Osteoblast (primary cell): ENCODE measurements around the gene DYSF. TPM values are rescaled to one million over a fixed set of nuclear protein-coding genes. Genes with fewer than 3 reads are reported as not detected.

Source experiments
- DNase-seq: peaks from one replicate; pipeline ENCODE4 v3.0.0; 2011; ENCODE audit warnings: low spot score, mixed read lengths; ENCODE audit not compliant: insufficient read length; ENCODE audit errors: missing footprints
- H2AFZ ChIP-seq: 2 replicates; pipeline ENCODE4 v1.6.0; 2011; ENCODE audit warnings: mild to moderate bottlenecking, low read length
- H3K27ac ChIP-seq: 2 replicates; pipeline ENCODE4 v1.5.1; 2011; ENCODE audit warnings: mild to moderate bottlenecking, low read depth, low read length, moderate library complexity
- H3K27me3 ChIP-seq: 2 replicates; pipeline ENCODE4 v1.6.0; 2012; ENCODE audit warnings: mild to moderate bottlenecking, control low read depth, inconsistent platforms, low read length, moderate library complexity; ENCODE audit not compliant: insufficient read depth
- H3K36me3 ChIP-seq: 2 replicates; pipeline ENCODE4 v1.5.1; 2011; ENCODE audit warnings: mild to moderate bottlenecking, low read length, control low read depth, moderate library complexity; ENCODE audit not compliant: insufficient read depth
- H3K4me1 ChIP-seq: 2 replicates; pipeline ENCODE4 v1.5.1; 2011; ENCODE audit warnings: mild to moderate bottlenecking, low read length, control low read depth, moderate library complexity; ENCODE audit not compliant: insufficient read depth
- H3K4me2 ChIP-seq: 2 replicates; pipeline ENCODE4 v1.6.0; 2011; ENCODE audit warnings: mild to moderate bottlenecking, low read length; ENCODE audit not compliant: insufficient read depth
- H3K4me3 ChIP-seq: fragments of 200-600 bp; sonication (generic); 3 replicates; pipeline ENCODE4 v1.5.1; 2012; ENCODE audit warnings: mild to moderate bottlenecking, low read length, inconsistent platforms; ENCODE audit not compliant: insufficient read depth
- H3K79me2 ChIP-seq: 2 replicates; pipeline ENCODE4 v1.6.0; 2012; ENCODE audit warnings: mild to moderate bottlenecking, low read length, control low read depth, inconsistent platforms; ENCODE audit not compliant: insufficient read depth
- H3K9me3 ChIP-seq: 2 replicates; pipeline ENCODE4 v1.5.1; 2011; ENCODE audit warnings: low read depth, low read length, control low read depth
- H4K20me1 ChIP-seq: 2 replicates; pipeline ENCODE4 v1.6.0; 2012; ENCODE audit warnings: mild to moderate bottlenecking, low read length, control low read depth; ENCODE audit not compliant: insufficient read depth
- CTCF ChIP-seq: IDR thresholded peaks from 2 replicates; pipeline ENCODE4 v1.5.1; 2011; ENCODE audit warnings: mild to moderate bottlenecking, low read depth, low read length, moderate library complexity; ENCODE audit errors: extremely low read depth
- total RNA-seq: library from RNA; depleted of rRNA; stranded (reverse); fragments of >200 nt; gene quantifications from 2 replicates; pipeline ENCODE4 v1.2.3, GENCODE V29; 2012

DYSF gene
- total RNA-seq, 1 donor, result 4.3 TPM

GRCh38 chr2:71468279-71469015, 15.1 kb downstream of the DYSF start:
- H4K20me1 ChIP-seq, result no peaks in the 10 kb centered on the region
- no peak overlapping the region for H3K4me3 ChIP-seq
- no peak overlapping the region for H2AFZ ChIP-seq
- H3K79me2 ChIP-seq, result no peaks in the 10 kb centered on the region
- peaks cover 10% of the 10 kb centered on the region for H3K4me1 ChIP-seq
- H3K27me3 ChIP-seq, result peaks cover 47% of the 10 kb centered on the region
- H3K27ac ChIP-seq, result no peak overlapping the region
- no peak overlapping the region for H3K4me2 ChIP-seq
- DNase-seq, result no peak
- no peak for TF ChIP-seq CTCF
- no peaks in the 10 kb centered on the region for H3K36me3 ChIP-seq
- H3K9me3 ChIP-seq, result no peaks in the 10 kb centered on the region

- Histone ChIP-seq H3K4me1 (peaks cover 10% of the 10 kb centered on the region), H2AFZ (no peak overlapping the region), H3K9me3 (no peaks in the 10 kb centered on the region), H3K4me2 (no peak overlapping the region), H4K20me1 (no peaks in the 10 kb centered on the region), H3K36me3 (no peaks in the 10 kb centered on the region), H3K4me3 (no peak overlapping the region), H3K27ac (no peak overlapping the region), H3K79me2 (no peaks in the 10 kb centered on the region), H3K27me3 (peaks cover 35% of the 10 kb centered on the region)
- TF ChIP-seq CTCF, result no peak
- DNase-seq, result no peak
Measured at GRCh38 chr2:71469403-71470398, 16.3 kb downstream of the DYSF start.

GRCh38 chr2:71471276-71471675, 17.9 kb downstream of the DYSF start:
- no peak overlapping the region for H3K27ac ChIP-seq
- no peak overlapping the region for H2AFZ ChIP-seq
- H3K9me3 ChIP-seq, result no peaks in the 10 kb centered on the region
- peaks cover 8% of the 10 kb centered on the region for H3K4me1 ChIP-seq
- H3K79me2 ChIP-seq, result no peaks in the 10 kb centered on the region
- H4K20me1 ChIP-seq, result no peaks in the 10 kb centered on the region
- no peaks in the 10 kb centered on the region for H3K36me3 ChIP-seq
- no peak for TF ChIP-seq CTCF
- no peak overlapping the region for H3K4me2 ChIP-seq
- H3K4me3 ChIP-seq, result no peak overlapping the region
- DNase-seq, result no peak
- H3K27me3 ChIP-seq, result peaks cover 19% of the 10 kb centered on the region

GRCh38 chr2:71472019-71472418, 18.7 kb downstream of the DYSF start:
- Histone ChIP-seq H3K27ac (no peak overlapping the region), H2AFZ (no peak overlapping the region), H3K9me3 (no peaks in the 10 kb centered on the region), H4K20me1 (no peaks in the 10 kb centered on the region), H3K27me3 (peaks cover 18% of the 10 kb centered on the region), H3K79me2 (no peaks in the 10 kb centered on the region), H3K36me3 (no peaks in the 10 kb centered on the region), H3K4me2 (no peak overlapping the region), H3K4me3 (no peak overlapping the region), H3K4me1 (peaks cover 6% of the 10 kb centered on the region)
- no peak for TF ChIP-seq CTCF
- no peak for DNase-seq
